Breast epithelium (tissue), 4 donors: ENCODE results near the gene HCK. TPM values are rescaled to one million over a fixed set of nuclear protein-coding genes. Genes with fewer than 3 reads are reported as not detected.

ENCODE experiments used
- DNase-seq, 2 donors: peaks; one replicate each; pipeline ENCODE4 v3.0.0-alpha.2; 2019; ENCODE audit warnings: low spot score in 2 of 2
- H3K27ac ChIP-seq, 2 donors: fragments of 200-600 bp; sonication (generic) in 1 of 2; one replicate each; pipeline ENCODE4 v1.5.1; 2016 to 2019; ENCODE audit warnings: mild to moderate bottlenecking in 1 of 2
- H3K27me3 ChIP-seq, 2 donors: fragments of 200-600 bp; sonication (generic) in 1 of 2; one replicate each; pipeline versions ENCODE4 v1.5.1 to v1.6.0; 2017 to 2019; ENCODE audit warnings: control low read depth in 1 of 2, mild to moderate bottlenecking in 1 of 2
- H3K36me3 ChIP-seq: fragments of 200-600 bp; one replicate; pipeline ENCODE4 v1.5.1; 2019
- H3K4me1 ChIP-seq, 2 donors: fragments of 200-600 bp; sonication (generic); one replicate each; pipeline ENCODE4 v1.5.1; 2016 to 2019; ENCODE audit warnings: control low read depth in 1 of 2
- H3K4me3 ChIP-seq, 3 donors: fragments of 200-600 bp; sonication (generic); 1 replicate in 2 of 3; 2 replicates in 1 of 3; pipeline ENCODE4 v1.5.1; 2016 to 2019; ENCODE audit warnings: mild to moderate bottlenecking in 3 of 3, moderate library complexity in 2 of 3
- H3K9me3 ChIP-seq, 2 donors: fragments of 200-600 bp; sonication (generic) in 1 of 2; one replicate each; pipeline ENCODE4 v1.5.1; 2016 to 2019; ENCODE audit warnings: control low read depth in 1 of 2
- POLR2A ChIP-seq: fragments of 450-650 bp; IDR thresholded peaks from one replicate; pipeline ENCODE4 v1.6.1; 2016; ENCODE audit warnings: antibody characterized with exemption, mild to moderate bottlenecking, moderate library complexity
- POLR2AphosphoS5 ChIP-seq, 3 donors: sonication (generic); formaldehyde crosslinking; IDR thresholded peaks; one replicate each; pipeline ENCODE4 v1.6.1; 2017; ENCODE audit warnings: antibody characterized with exemption in 3 of 3
- intact Hi-C: fragments of 100-400 bp; cut with DNase I; formaldehyde crosslinking; loops from one replicate; pipeline ENCODE4 v1.15.1; 2023; ENCODE audit warnings: low total_unique reads
- total RNA-seq, 3 donors: library from RNA; depleted of rRNA; stranded (reverse); fragments of >200 nt; gene quantifications; one replicate each; pipeline ENCODE4 v1.1.0, GENCODE V29; 2016
- TF ChIP-seq, protein P1 (sequence below), 3 donors: fragments of 450-650 bp; IDR thresholded peaks; one replicate each; pipeline ENCODE4 v1.5.1; 2016 to 2017; ENCODE audit warnings: antibody characterized with exemption in 3 of 3, mild to moderate bottlenecking in 3 of 3, moderate library complexity in 3 of 3

The HCK gene
- total RNA-seq, 3 donors from 2014 or later = 10.2 to 27.4 (median 16.0) TPM

DNA sequence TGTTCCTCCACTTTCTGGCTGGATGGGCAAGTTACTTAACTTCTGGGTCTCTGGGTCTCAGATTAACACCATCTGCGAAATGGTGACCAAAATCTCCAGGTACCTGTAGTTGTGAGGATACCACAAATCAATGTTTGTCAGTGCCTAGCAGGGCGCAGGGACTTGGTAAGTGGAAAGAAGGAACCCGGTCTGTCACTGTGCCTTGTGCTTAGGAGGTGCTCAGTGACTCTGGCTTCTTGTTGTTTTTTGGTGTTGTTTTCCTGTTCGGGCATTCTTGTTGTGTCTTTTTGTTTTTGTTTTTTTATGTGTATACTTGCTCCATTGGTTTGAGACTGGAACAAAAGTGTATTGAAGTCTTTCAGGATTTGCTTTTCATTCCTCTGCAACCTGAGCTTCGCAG lies 75.3 kb downstream of the HCK start:
- Histone ChIP-seq H3K27me3 (no peaks in the 10 kb centered on the region), H3K27ac (no peak overlapping the region), H3K36me3 (no peaks in the 10 kb centered on the region), H3K4me1 (no peaks in the 10 kb centered on the region), H3K9me3 (no peaks in the 10 kb centered on the region), H3K4me3 (no peak overlapping the region)
- intact Hi-C loops = no loop called here
- no peak for DNase-seq
- TF ChIP-seq, protein P1, sequence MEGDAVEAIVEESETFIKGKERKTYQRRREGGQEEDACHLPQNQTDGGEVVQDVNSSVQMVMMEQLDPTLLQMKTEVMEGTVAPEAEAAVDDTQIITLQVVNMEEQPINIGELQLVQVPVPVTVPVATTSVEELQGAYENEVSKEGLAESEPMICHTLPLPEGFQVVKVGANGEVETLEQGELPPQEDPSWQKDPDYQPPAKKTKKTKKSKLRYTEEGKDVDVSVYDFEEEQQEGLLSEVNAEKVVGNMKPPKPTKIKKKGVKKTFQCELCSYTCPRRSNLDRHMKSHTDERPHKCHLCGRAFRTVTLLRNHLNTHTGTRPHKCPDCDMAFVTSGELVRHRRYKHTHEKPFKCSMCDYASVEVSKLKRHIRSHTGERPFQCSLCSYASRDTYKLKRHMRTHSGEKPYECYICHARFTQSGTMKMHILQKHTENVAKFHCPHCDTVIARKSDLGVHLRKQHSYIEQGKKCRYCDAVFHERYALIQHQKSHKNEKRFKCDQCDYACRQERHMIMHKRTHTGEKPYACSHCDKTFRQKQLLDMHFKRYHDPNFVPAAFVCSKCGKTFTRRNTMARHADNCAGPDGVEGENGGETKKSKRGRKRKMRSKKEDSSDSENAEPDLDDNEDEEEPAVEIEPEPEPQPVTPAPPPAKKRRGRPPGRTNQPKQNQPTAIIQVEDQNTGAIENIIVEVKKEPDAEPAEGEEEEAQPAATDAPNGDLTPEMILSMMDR (IDR thresholded peaks at IDR 0.05) = no peak
- TF ChIP-seq POLR2A (no peak), POLR2AphosphoS5 (IDR thresholded peaks at IDR 0.05) (no peak)

DNA sequence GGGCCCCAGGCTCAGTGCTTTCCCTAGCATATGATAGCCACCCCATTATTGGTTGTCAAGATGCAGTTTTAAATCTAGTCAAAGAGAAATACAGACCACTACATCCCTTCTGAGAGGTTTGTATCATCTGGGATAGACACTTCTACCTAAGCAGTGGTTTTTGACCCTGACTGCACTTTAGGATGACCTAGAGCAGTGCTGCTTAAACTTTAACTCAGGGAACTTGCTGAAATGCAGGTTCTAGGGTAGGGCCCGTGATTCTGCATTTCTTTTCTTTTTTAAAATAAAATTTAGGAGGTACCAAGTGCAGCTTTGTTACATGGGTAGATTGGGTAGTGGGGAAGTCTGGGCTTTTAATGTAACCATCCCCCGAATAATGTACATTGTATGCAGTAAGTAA lies 76.1 kb downstream of the HCK start:
- Histone ChIP-seq H3K4me1 (no peaks in the 10 kb centered on the region), H3K27me3 (no peaks in the 10 kb centered on the region), H3K27ac (no peak overlapping the region), H3K36me3 (no peaks in the 10 kb centered on the region), H3K9me3 (no peaks in the 10 kb centered on the region), H3K4me3 (no peak overlapping the region)
- no peak for DNase-seq
- intact Hi-C loops = no loop called here
- no peak for TF ChIP-seq POLR2A
- TF ChIP-seq, protein P1 (IDR thresholded peaks at IDR 0.05) = no peak
- TF ChIP-seq POLR2AphosphoS5 (IDR thresholded peaks at IDR 0.05) = no peak

DNA sequence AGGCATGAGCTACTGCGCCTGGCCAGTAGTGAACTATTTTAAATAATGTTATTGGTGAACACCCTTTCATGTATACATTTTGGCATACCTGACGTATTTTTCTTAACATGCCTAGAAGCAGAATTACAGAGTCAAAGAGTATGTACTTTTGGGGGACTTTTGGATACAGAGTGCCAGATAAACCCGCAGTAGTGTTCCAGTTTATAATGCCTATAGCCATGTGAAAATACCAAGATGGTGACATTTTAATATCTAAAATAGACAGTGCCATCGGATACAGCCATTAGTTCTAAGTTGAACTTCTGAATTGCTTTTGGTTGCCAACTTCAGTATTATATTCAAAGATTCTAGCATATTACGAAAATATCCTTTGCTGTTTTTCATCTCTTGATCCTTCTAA lies 77.8 kb downstream of the HCK start:
- Histone ChIP-seq H3K9me3 (no peaks in the 10 kb centered on the region), H3K4me3 (no peak overlapping the region), H3K27ac (no peak overlapping the region), H3K27me3 (no peaks in the 10 kb centered on the region), H3K4me1 (no peaks in the 10 kb centered on the region), H3K36me3 (no peaks in the 10 kb centered on the region)
- no peak for TF ChIP-seq POLR2A
- TF ChIP-seq, protein P1 (IDR thresholded peaks at IDR 0.05) = no peak
- no peak for TF ChIP-seq POLR2AphosphoS5 (IDR thresholded peaks at IDR 0.05)
- intact Hi-C loops = no loop called here
- DNase-seq = no peak

DNA sequence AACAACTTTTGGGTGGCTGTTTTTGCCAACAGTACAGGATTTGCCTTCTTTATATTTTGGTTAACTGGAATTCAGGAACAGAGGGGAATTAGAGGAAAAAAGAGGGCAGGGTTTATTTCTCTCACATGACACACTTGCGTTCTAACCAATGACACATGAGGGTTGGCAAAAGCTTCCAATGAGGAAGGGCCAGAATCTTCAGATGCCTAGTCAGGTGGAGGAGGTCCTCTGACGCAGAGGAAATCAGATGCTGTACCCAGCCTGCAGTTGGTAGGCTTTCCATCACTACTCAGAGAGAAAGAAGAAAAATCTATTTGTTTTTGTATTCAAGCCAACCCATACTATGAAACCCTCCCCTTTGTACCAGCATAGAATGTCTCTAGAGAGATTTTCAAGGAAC lies 78.3 kb downstream of the HCK start:
- intact Hi-C loops = no loop called here
- no peak for TF ChIP-seq POLR2A
- no peak for TF ChIP-seq POLR2AphosphoS5 (IDR thresholded peaks at IDR 0.05)
- TF ChIP-seq, protein P1 (IDR thresholded peaks at IDR 0.05) = no peak
- Histone ChIP-seq H3K4me3 (no peak overlapping the region), H3K9me3 (no peaks in the 10 kb centered on the region), H3K27ac (no peak overlapping the region), H3K4me1 (no peaks in the 10 kb centered on the region), H3K27me3 (no peaks in the 10 kb centered on the region), H3K36me3 (no peaks in the 10 kb centered on the region)
- no peak for DNase-seq

DNA sequence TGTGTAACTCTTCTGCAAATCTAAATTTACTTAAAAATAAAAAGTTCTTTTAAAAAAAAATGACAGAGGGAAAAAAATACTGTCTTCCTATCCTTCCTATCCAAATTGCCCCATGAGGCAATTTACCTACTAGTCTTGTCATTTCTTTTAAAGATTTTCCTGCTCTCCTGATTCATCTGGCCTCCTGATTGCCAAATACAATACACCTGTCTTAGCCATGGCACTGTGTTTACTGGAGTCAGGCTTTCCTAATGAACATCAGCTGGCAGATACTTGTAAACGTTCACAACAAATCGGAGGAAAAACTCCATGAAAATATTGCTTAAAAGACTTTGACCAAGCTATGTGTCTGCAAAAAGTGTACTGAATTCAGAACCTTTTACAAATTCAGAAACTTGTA lies 78.9 kb downstream of the HCK start:
- Histone ChIP-seq H3K36me3 (no peaks in the 10 kb centered on the region), H3K27ac (no peak overlapping the region), H3K4me1 (no peaks in the 10 kb centered on the region), H3K9me3 (no peaks in the 10 kb centered on the region), H3K4me3 (no peak overlapping the region), H3K27me3 (no peaks in the 10 kb centered on the region)
- intact Hi-C loops = no loop called here
- no peak for DNase-seq
- TF ChIP-seq POLR2AphosphoS5 (IDR thresholded peaks at IDR 0.05) (no peak), POLR2A (no peak)
- TF ChIP-seq, protein P1 (IDR thresholded peaks at IDR 0.05) = no peak
